ENCODE results near the gene EPB42.
"Not testable (repeated sequence)": the region's sequence is repeated elsewhere in the genome, so short reads cannot be mapped to it uniquely, and the experiment has no call there.

DNA sequence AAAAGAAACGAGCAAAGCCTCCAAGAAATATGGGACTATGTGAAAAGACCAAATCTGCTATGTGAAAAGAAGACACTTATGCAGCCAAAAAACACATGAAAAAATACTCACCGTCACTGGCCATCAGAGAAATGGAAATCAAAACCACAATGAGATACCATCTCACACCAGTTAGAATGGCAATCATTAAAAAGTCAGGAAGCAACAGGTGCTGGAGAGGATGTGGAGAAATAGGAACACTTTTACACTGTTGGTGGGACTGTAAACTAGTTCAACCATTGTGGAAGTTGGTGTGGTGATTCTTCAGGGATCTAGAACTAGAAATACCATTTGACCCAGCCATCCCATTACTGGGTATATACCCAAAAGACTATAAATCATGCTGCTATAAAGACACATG is 43.7 kb downstream of the EPB42 start:
- not testable (repeated sequence) for TF ChIP-seq POLR2A, POLR2AphosphoS5 (IDR thresholded peaks at IDR 0.05; ENCODE audit: low read depth, low read length)

Data from GM12891 (cell line).